Mucosa of stomach (tissue), 1 donor: ENCODE results near the gene MRPS15.
"Not testable (repeated sequence)": the region's sequence is repeated elsewhere in the genome, so short reads cannot be mapped to it uniquely, and the experiment has no call there.

ENCODE experiments used
- H3K27me3 ChIP-seq: one replicate; pipeline ENCODE4 v1.7.0; 2013; ENCODE audit warnings: mild to moderate bottlenecking, low read length; ENCODE audit not compliant: control insufficient read depth, insufficient read depth
- H3K36me3 ChIP-seq: one replicate; pipeline ENCODE4 v1.7.0; 2013; ENCODE audit warnings: low read length; ENCODE audit not compliant: control insufficient read depth, insufficient read depth
- H3K4me1 ChIP-seq: one replicate; pipeline ENCODE4 v1.7.0; 2013; ENCODE audit warnings: mild to moderate bottlenecking, low read length; ENCODE audit not compliant: control insufficient read depth, insufficient read depth
- H3K4me3 ChIP-seq: one replicate; pipeline ENCODE4 v1.7.0; 2013; ENCODE audit warnings: low read length
- H3K9ac ChIP-seq: one replicate; pipeline ENCODE4 v1.7.0; 2013; ENCODE audit warnings: mild to moderate bottlenecking, low read length, moderate library complexity
- H3K9me3 ChIP-seq: one replicate; pipeline ENCODE4 v1.7.0; 2013; ENCODE audit warnings: mild to moderate bottlenecking, low read length, moderate library complexity; ENCODE audit not compliant: control insufficient read depth
- donor health status: Pancreatic carcinoma.

Gene MRPS15

DNA sequence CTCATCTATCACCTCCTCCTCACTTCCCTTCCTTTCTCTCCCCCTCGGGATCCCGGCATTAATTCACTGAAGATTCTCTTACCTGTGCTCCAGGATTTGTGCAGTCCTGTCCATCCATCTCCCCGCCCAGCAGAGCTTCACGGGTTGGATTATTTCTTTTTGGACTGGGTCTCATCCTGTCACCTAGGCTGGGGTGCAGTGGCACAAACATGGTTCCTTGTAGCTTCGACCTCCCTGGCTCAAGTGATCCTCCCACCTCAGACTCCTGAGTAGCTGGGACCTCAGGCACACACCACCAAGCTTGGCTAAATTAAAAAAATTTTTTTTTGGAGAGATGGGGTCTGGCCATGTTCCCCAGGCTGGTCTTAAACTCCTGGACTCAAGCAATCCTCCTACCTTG lies 30.8 kb upstream of the MRPS15 start:
- no peak overlapping the region for H3K9ac ChIP-seq
- H3K36me3 ChIP-seq: no peaks in the 10 kb centered on the region
- no peaks in the 10 kb centered on the region for H3K9me3 ChIP-seq
- H3K4me1 ChIP-seq: no peaks in the 10 kb centered on the region
- no peaks in the 10 kb centered on the region for H3K27me3 ChIP-seq
- H3K4me3 ChIP-seq: no peak overlapping the region

DNA sequence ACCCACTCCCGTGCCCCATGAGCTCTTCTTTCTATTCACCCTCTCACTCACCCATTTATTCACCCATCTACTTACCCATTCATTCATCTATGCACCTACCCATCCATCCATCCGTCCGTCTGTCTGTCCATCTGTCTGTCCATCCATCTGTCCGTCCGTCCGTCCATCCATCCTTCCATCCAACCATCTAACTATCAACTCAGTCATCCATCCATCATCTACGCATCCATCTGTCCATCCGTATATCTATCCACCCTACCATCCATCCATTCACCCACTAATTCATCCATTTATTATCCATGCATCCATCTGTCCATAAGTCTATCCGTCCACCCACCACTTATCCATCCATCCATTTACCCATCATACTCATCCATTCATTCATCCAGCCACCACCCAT lies 29.3 kb upstream of the MRPS15 start:
- Histone ChIP-seq H3K9ac (no peak overlapping the region), H3K9me3 (no peaks in the 10 kb centered on the region), H3K27me3 (no peaks in the 10 kb centered on the region), H3K4me3 (no peak overlapping the region), H3K36me3 (no peaks in the 10 kb centered on the region), H3K4me1 (no peaks in the 10 kb centered on the region)

DNA sequence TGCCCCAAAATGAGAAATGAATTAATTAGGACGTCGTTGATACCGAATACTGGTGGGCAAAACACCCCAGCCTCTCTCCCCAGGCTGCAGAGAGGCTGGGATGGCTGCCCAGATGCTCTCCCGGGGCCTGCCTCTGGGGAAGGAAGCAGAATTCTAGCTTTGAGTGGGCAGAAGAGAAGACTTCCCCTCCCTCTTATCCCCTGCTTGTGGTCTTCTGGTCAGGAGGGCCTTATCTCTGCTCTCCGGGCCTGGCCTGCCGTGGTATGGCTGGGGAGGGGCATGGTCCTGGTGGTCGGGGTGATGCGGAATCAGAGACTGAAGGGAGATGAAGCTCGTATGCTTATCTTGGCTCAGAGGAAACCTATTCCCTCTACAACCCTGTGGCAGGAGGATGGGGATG lies 28.3 kb upstream of the MRPS15 start:
- no peaks in the 10 kb centered on the region for H3K4me1 ChIP-seq
- H3K36me3 ChIP-seq: no peaks in the 10 kb centered on the region
- H3K9me3 ChIP-seq: no peaks in the 10 kb centered on the region
- no peak overlapping the region for H3K4me3 ChIP-seq
- no peak overlapping the region for H3K9ac ChIP-seq
- no peaks in the 10 kb centered on the region for H3K27me3 ChIP-seq

DNA sequence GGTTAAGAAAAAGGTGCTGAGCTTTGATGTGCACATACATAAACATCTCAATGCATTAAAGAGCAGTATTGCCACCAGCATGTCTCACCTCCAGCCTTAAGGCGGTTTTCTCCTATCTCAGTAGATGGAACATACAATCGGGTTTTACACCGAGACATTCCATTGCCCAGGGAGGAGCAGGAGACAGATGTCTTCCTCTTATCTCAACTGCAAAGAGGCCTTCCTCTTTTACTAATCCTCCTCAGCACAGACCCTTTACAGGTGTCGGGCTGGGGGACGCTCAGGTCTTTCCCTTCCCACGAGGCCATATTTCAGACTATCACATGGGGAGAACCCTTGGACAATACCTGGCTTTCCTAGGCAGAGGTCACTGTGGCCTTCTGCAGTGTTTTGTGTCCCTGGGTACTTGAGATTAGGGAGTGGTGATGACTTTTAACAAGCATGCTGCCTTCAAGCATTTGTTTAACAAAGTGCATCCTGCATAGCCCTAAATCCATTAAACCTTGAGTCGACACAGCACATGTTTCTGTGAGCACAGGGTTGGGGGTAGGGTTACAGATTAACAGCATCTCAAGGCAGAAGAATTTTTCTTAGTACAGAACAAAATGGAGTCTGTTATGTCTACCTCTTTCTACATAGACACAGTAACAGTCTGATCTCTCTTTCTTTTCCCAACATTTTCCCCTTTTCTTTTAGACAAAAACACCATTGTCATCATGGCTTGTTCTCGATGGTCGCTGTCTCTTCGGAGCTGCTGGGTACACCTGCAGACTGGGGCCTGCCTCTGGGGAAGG lies 25.3 kb upstream of the MRPS15 start:
- H3K9me3 ChIP-seq, H3K36me3 ChIP-seq, H3K9ac ChIP-seq, H3K27me3 ChIP-seq, H3K4me3 ChIP-seq: not testable (repeated sequence)
- H3K4me1 ChIP-seq: peaks cover 12% of the 10 kb centered on the region

DNA sequence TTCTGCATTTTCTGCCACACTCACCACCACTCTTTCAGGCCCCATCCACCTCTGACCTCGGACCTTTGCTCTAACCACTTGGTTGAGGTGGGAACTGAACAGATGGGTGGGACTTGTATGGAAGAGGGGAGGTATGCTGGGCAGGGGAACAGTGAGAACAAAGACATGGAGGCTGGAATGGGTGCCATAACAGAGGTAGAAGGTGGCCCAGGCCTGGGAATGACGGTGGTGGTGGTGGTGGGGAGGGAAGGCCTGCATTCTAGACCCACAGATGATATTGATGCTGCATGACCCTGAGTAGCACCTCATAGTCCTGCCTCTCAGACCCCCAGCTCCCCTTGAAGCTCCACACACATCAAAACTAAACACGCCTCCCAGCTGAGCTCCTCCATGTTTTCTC lies 23.7 kb upstream of the MRPS15 start:
- Histone ChIP-seq H3K27me3 (no peaks in the 10 kb centered on the region), H3K9ac (no peak overlapping the region), H3K9me3 (no peaks in the 10 kb centered on the region), H3K4me3 (no peak overlapping the region), H3K36me3 (no peaks in the 10 kb centered on the region), H3K4me1 (peaks cover 12% of the 10 kb centered on the region)

DNA sequence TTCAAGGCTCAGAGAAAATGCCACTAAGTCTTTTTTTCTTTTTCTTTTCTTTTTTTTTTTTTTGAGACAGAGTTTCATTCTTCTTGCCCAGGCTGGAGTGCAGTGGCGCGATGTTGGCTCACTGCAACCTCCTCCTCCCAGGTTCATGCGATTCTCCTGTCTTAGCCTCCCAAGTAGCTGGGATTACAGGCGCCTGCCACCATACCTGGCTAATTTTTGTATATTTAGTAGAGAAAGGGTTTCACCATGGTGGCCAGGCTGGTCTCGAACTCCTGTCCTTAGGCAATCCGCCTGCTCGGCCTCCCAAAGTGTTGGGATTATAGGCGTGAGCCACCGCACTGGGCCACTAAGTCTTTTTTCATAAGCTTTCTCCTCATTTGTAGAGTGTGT lies 23.1 kb upstream of the MRPS15 start:
- peaks cover 12% of the 10 kb centered on the region for H3K4me1 ChIP-seq

DNA sequence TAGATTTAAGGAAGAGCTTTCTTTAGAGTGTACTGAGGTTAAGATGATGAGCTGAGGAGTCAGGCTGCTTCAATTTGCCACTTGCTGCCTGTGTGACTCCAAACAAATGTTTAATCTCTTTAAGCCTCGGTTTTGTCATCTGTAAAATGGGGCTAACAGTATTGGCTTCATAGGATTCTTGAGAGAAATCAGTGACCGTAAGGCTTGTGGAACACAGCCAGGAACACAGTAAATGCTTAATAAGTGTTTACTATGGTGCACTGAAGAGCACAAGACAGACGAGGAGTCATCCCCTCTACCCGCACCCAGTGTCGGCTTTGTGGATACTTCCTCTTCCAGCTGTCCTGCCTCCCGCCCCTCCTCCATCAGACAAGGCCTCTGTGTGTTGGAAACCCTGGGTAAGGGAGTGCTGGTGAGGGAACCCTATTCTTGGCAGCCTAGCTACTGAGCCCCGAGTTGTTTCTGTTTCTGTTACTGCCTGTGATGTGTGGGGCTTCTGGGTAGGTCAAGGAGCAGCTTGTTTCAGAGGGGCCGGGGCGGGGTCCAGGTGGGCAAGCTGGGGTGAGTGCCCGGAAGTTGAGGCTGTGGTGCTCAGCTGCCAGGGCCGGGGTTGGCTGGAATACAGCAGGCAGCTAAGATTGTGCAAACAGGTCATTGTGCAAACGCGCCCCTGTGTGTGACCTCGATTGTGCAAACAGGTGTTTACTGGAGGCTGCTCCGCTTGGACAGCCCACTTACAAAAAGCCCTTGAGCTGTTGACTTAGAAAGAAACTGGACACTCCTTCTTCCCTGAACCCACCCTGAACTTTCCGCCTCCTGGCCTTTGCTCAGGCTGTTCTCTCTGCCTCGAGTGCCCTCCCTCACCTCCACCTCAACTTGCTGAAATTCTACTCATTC lies 22.5 kb upstream of the MRPS15 start:
- Histone ChIP-seq H3K9ac (peak overlapping the region; percentile 16), H3K9me3 (no peaks in the 10 kb centered on the region), H3K4me3 (no peak overlapping the region), H3K4me1 (peaks cover 12% of the 10 kb centered on the region), H3K36me3 (no peaks in the 10 kb centered on the region), H3K27me3 (no peaks in the 10 kb centered on the region)

More for the DNA sequence above, 23.1 kb upstream of the MRPS15 start:
- not testable (repeated sequence) for H3K4me3 ChIP-seq, H3K36me3 ChIP-seq, H3K9me3 ChIP-seq, H3K9ac ChIP-seq, H3K27me3 ChIP-seq

DNA sequence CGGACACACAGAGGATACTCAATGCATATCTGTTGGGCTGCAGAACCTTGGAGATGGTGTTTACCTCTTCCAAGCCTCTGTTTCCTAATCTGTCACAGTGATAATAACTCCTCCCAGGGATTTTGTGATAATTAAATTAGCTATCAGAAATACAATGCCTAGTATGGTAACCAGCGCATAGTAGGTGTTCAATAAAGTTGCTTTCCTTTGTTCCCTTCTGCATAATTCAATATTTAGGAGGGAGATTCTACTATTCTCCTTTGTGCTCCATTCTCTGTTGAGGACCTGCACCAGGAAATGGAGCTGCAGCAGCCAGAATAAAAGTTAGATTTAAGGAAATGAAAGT lies 21.9 kb upstream of the MRPS15 start:
- Histone ChIP-seq H3K36me3 (no peaks in the 10 kb centered on the region), H3K9me3 (no peaks in the 10 kb centered on the region), H3K27me3 (no peaks in the 10 kb centered on the region), H3K4me3 (no peak overlapping the region), H3K4me1 (peaks cover 12% of the 10 kb centered on the region), H3K9ac (peak overlapping the region; percentile 16)

DNA sequence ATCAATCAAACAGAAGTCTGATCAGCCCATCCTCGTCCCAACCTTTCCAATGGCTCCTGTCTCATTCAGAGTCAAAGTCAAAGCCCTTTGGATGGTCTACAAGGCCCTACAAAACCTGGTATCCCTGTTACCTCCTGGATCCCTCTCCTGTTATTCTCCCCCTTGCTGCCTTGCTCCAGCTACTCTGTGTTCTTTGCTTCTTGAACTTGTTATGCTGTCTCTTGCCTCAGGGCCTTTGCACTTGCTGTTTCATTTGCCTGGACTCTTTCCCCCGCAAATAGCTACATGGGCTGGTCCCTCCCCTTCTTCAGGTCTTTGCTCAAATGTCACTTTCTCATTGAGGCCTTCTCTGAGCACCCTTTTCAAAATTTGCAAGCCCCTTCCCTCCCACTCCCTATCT lies 19.9 kb upstream of the MRPS15 start:
- Histone ChIP-seq H3K9ac (no peak overlapping the region), H3K9me3 (no peaks in the 10 kb centered on the region), H3K4me1 (peaks cover 12% of the 10 kb centered on the region), H3K4me3 (no peak overlapping the region), H3K36me3 (no peaks in the 10 kb centered on the region), H3K27me3 (peaks cover 10% of the 10 kb centered on the region)

DNA sequence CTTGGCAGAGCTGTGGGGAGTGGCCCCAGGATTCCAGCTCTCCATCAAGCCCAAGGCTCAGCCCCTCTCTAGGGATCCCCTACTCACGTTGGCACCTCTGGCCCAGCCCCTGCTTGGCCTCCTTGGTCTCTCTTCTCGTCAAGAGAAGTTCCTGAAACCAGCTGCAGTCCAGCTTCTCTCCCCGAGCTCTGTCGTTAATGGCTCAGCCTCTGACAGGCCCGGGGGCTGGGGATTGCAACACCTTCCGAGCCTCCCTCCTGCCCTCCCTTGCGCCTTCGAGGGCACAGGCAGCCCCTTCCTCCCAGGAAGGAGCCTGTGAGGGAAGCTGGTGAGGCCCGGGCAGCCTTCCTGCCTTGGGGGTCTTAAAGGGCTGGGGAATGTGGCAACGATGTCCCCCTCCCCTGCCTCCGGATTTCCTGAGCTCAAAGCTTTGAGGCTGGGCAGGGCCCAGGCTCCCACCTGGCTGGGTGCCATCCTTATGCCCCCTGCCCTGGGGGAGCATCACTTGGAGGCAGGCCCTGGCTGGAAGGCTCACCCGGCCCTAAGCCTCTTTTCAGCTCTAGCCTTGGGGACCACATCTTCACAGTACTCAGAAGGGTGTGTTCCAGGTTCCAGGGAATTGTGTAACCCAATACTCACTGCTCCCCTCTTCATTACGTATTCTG lies 18.7 kb upstream of the MRPS15 start, which contains the start of gene CSF3R:
TSS of gene CSF3R (minus strand) at position 190 of the 665 bp plus-strand sequence. CDS start 3,417 bp downstream, outside the sequence.
- Histone ChIP-seq H3K36me3 (no peaks in the 10 kb centered on the region), H3K4me1 (peaks cover 12% of the 10 kb centered on the region), H3K9ac (peak within 1 kb of the TSS; percentile 47), H3K9me3 (no peaks in the 10 kb centered on the region), H3K27me3 (peaks cover 11% of the 10 kb centered on the region), H3K4me3 (no peak within 1 kb of the TSS)

DNA sequence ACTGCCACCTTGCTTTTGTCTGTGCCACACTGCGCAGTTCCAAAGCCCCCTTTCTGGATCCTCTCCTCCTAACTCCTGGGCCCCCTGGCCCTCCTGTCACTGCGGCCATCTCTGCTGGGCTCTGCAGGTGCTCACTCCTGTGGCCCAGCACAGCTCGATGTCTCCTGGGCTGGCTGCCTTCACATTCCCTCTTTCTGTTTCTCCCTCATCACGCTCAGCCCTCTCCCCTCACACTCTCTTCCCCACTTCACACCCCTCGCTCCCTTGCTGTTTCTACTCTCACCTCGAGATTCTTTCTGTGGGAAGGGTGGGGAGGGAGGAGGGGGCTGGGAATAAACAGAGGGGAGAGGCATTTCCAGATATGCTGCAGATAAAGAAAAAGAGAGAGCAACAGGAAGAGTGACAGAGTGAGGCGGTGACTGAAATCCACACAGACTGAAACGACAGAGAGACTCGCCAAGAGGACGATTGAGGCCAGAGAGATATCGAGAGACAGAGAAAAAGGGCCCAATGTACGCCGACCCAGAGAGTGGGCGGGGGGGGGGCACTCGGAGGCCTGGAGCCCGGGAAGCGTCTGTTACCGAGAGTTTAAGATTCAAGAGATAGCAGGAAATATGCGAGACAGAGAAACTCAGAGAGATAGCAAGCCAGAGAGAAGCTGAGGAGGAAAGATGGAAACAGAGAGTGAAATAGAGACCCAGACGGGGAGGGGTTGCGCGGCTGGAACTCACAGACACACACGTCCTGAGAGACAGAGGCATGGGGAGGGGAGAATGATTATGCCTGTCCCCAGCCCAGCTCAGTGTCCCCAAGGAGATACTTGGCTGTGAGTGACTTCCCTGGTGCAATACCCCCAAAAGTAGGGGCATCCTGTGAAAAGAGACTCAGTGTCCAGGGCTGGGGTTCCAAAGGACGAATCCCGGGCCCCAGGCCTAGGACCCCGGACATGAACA lies 17.9 kb upstream of the MRPS15 start:
- peaks cover 11% of the 10 kb centered on the region for H3K27me3 ChIP-seq
- no peaks in the 10 kb centered on the region for H3K9me3 ChIP-seq
- H3K4me3 ChIP-seq: no peak overlapping the region
- peak overlapping the region; percentile 47 for H3K9ac ChIP-seq
- H3K36me3 ChIP-seq: no peaks in the 10 kb centered on the region
- H3K4me1 ChIP-seq: peaks cover 8% of the 10 kb centered on the region
